ENCODE results near the gene PLXNA4.
A peak's percentile ranks its signal among the peaks of the same experiment; 100 is the strongest.

Gene PLXNA4

GRCh38 chr7:132211971-132212370, 364.3 kb downstream of the PLXNA4 start:
- no peak for DNase-seq
- H3K9me3 ChIP-seq: no peaks in the 10 kb centered on the region
- H3K4me3 ChIP-seq (ENCODE audit: low read depth, low read length): no peak overlapping the region
- H3K4me1 ChIP-seq: peaks cover 7% of the 10 kb centered on the region
- H3K36me3 ChIP-seq: peaks cover 14% of the 10 kb centered on the region; the same call in 1 of the 2 replicates
- no peak for TF ChIP-seq CTCF (IDR thresholded peaks at IDR 0.05; ENCODE audit: low read depth, low read length)
- no peaks in the 10 kb centered on the region for H3K27me3 ChIP-seq

GRCh38 chr7:132210821-132211220, 365.4 kb downstream of the PLXNA4 start:
- Histone ChIP-seq H3K4me1 (peaks cover 15% of the 10 kb centered on the region), H3K27me3 (no peaks in the 10 kb centered on the region), H3K9me3 (no peaks in the 10 kb centered on the region), H3K4me3 (ENCODE audit: low read depth, low read length) (no peak overlapping the region), H3K36me3 (peaks cover 14% of the 10 kb centered on the region; the same call in 1 of the 2 replicates)
- DNase-seq: no peak
- TF ChIP-seq CTCF (IDR thresholded peaks at IDR 0.05; ENCODE audit: low read depth, low read length): no peak

- Histone ChIP-seq H3K4me1 (peaks cover 19% of the 10 kb centered on the region), H3K4me3 (ENCODE audit: low read depth, low read length) (no peak overlapping the region), H3K27me3 (no peaks in the 10 kb centered on the region), H3K36me3 (peaks cover 17% of the 10 kb centered on the region; the same call in 1 of the 2 replicates), H3K9me3 (no peaks in the 10 kb centered on the region)
- no peak for TF ChIP-seq CTCF (IDR thresholded peaks at IDR 0.05; ENCODE audit: low read depth, low read length)
- DNase-seq: no peak
These were observed 368.5 kb downstream of the PLXNA4 start for GRCh38 chr7:132207782-132208181.

GRCh38 chr7:132207211-132207610, 369.1 kb downstream of the PLXNA4 start:
- Histone ChIP-seq H3K36me3 (peaks cover 21% of the 10 kb centered on the region), H3K9me3 (no peaks in the 10 kb centered on the region), H3K4me1 (peaks cover 19% of the 10 kb centered on the region), H3K4me3 (ENCODE audit: low read depth, low read length) (no peak overlapping the region), H3K27me3 (no peaks in the 10 kb centered on the region)
- no peak for DNase-seq
- TF ChIP-seq CTCF (IDR thresholded peaks at IDR 0.05; ENCODE audit: low read depth, low read length): no peak

GRCh38 chr7:132206594-132206993, 369.7 kb downstream of the PLXNA4 start:
- H3K4me3 ChIP-seq (ENCODE audit: low read depth, low read length): no peak overlapping the region
- no peaks in the 10 kb centered on the region for H3K9me3 ChIP-seq
- DNase-seq: peak; percentile 81
- H3K4me1 ChIP-seq: peaks cover 19% of the 10 kb centered on the region
- H3K27me3 ChIP-seq: no peaks in the 10 kb centered on the region
- TF ChIP-seq CTCF (IDR thresholded peaks at IDR 0.05; ENCODE audit: low read depth, low read length): no peak
- peaks cover 22% of the 10 kb centered on the region for H3K36me3 ChIP-seq

GRCh38 chr7:132205509-132205908, 370.8 kb downstream of the PLXNA4 start:
- H3K4me1 ChIP-seq: peaks cover 21% of the 10 kb centered on the region
- peaks cover 26% of the 10 kb centered on the region for H3K36me3 ChIP-seq
- no peak for TF ChIP-seq CTCF (IDR thresholded peaks at IDR 0.05; ENCODE audit: low read depth, low read length)
- no peaks in the 10 kb centered on the region for H3K27me3 ChIP-seq
- H3K4me3 ChIP-seq (ENCODE audit: low read depth, low read length): no peak overlapping the region
- no peaks in the 10 kb centered on the region; the same call in 1 of the 2 replicates for H3K9me3 ChIP-seq
- DNase-seq: no peak
